ENCODE data around the gene EHD1.

DNA sequence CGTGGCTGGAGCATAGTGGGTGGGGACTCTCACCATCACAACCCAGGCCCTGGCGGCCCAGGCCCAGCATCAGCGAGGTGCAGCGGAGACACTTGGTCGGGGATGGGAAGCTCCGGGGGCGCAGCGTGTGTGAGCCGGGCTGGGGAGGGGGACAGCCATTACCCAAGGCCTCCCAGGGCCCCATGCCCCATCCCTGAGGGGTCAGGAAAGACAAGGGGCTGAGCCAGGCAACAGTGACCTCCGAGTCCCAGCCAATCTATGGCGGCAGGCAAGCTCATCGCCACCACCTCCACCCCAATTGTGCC lies 45.3 kb downstream of the EHD1 start:
- TF ChIP-seq RNF2 (IDR thresholded peaks at IDR 0.05; ENCODE audit: borderline replicate concordance, low read depth) = no peak
- TF ChIP-seq NR3C1 (IDR thresholded peaks at IDR 0.05) = no peak
- TF ChIP-seq POLR2A (IDR thresholded peaks at IDR 0.05; ENCODE audit: low read length) = no peak

Data from A549 (cell line).